HepG2 (cell line): ENCODE results near the gene ZKSCAN1. TPM values are rescaled to one million over a fixed set of nuclear protein-coding genes. Genes with fewer than 3 reads are reported as not detected.
"Not testable (repeated sequence)": the region's sequence is repeated elsewhere in the genome, so short reads cannot be mapped to it uniquely, and the experiment has no call there.

Source experiments
- ATAC-seq: fragments of 200-7000 bp; cut with Tn5 transposase; 3 replicates; pipeline ENCODE4 v1.9.1; 2020; ENCODE audit warnings: mild to moderate bottlenecking, moderate library complexity
- BruUV-seq: library from RNA; stranded (reverse); fragments of 400-500 nt; replicated peaks from 2 replicates; lab custom pipeline; 2021; lab: Mats Ljungman, UMichigan
- CTCF ChIA-PET: fragments of 300-600 bp; formaldehyde crosslinking; extraction: SDS; loops from one replicate; lab custom pipeline; 2021; ENCODE audit warnings: low total read pairs, inconsistent platforms, low intra/inter-chr PET ratio; lab: Yijun Ruan, JAX
- POLR2A ChIA-PET: fragments of 350-600 bp; sonication (Branson Sonifier 250); formaldehyde crosslinking; loops from one replicate; lab custom pipeline; 2020; ENCODE audit warnings: antibody characterized with exemption, inconsistent platforms; lab: Yijun Ruan, JAX
- DNase-seq: peaks from one replicate; pipeline ENCODE4 v3.0.0-alpha.2; 2015; ENCODE audit warnings: low spot score
- FAIRE-seq: peaks from 3 replicates; lab custom pipeline; 2011; peaks lifted over from hg19 to GRCh38; lab: Jason Lieb, UNC
- H2AFZ ChIP-seq: one replicate; pipeline ENCODE4 v1.6.1; 2011; ENCODE audit warnings: low read length, inconsistent platforms
- H3K27ac ChIP-seq: fragments of 300-600 bp; 3 replicates; pipeline ENCODE4 v1.8.0; 2011; ENCODE audit warnings: mixed run types, mild to moderate bottlenecking, mixed read lengths, low read length, inconsistent platforms; ENCODE audit not compliant: insufficient read depth; ENCODE audit errors: extremely low read length
- H3K27me3 ChIP-seq, 2 experiments: fragments of 200-600 bp in 1 of 2; 2 replicates in 1 of 2; 3 replicates in 1 of 2; pipeline versions ENCODE4 v1.6.0 to v1.8.0; 2011; ENCODE audit warnings: low read length in 2 of 2, mild to moderate bottlenecking in 2 of 2, moderate library complexity in 2 of 2, inconsistent platforms in 1 of 2; ENCODE audit not compliant: insufficient read depth in 2 of 2, control insufficient read depth in 1 of 2
- H3K36me3 ChIP-seq, 2 experiments: fragments of 200-600 bp in 1 of 2; replicated peaks in 1 of 2; 2 replicates in 1 of 2; 3 replicates in 1 of 2; pipeline versions ENCODE4 v1.5.1 to v1.8.0; 2011; ENCODE audit warnings: low read length in 2 of 2, inconsistent platforms in 1 of 2; ENCODE audit not compliant: insufficient read depth in 2 of 2, control insufficient read depth in 1 of 2
- H3K4me1 ChIP-seq: 2 replicates; pipeline ENCODE4 v1.5.1; 2012; ENCODE audit warnings: low read length, inconsistent platforms; ENCODE audit not compliant: insufficient read depth
- H3K4me2 ChIP-seq: 2 replicates; pipeline ENCODE4 v1.6.0; 2011; ENCODE audit warnings: low read depth, low read length, inconsistent platforms
- H3K4me3 ChIP-seq, 3 experiments: fragments of 200-600 bp in 1 of 3; sonication (generic), shearing (Covaris generic) in 1 of 3; replicated peaks in 1 of 3; 2 replicates each; pipeline ENCODE4 v1.5.1; 2011 to 2016; ENCODE audit warnings: low read length in 3 of 3, inconsistent platforms in 2 of 3, low read depth in 2 of 3, mild to moderate bottlenecking in 2 of 3, control low read depth in 1 of 3, mixed read lengths in 1 of 3; ENCODE audit not compliant: insufficient read depth in 1 of 3
- H3K79me2 ChIP-seq: one replicate; pipeline ENCODE4 v1.6.1; 2011; ENCODE audit warnings: low read length, inconsistent platforms; ENCODE audit not compliant: insufficient read depth
- H3K9ac ChIP-seq: 2 replicates; pipeline ENCODE4 v1.6.0; 2011; ENCODE audit warnings: mild to moderate bottlenecking, low read depth, low read length, inconsistent platforms; ENCODE audit not compliant: insufficient read depth
- H3K9me3 ChIP-seq: 2 replicates; pipeline ENCODE4 v1.5.1; 2012; ENCODE audit warnings: mild to moderate bottlenecking, low read length
- H4K20me1 ChIP-seq: 2 replicates; pipeline ENCODE4 v1.6.0; 2011; ENCODE audit warnings: inconsistent platforms, mild to moderate bottlenecking, low read length, moderate library complexity; ENCODE audit not compliant: insufficient read depth
- ATM ChIP-seq: fragments of 450-650 bp; IDR thresholded peaks from 2 replicates; pipeline ENCODE4 v1.7.1; 2017; ENCODE audit warnings: mild to moderate bottlenecking, borderline replicate concordance
- HDAC2 ChIP-seq: sonication (generic); formaldehyde crosslinking; IDR thresholded peaks from 2 replicates; pipeline ENCODE4 v1.4.0; 2020; ENCODE audit warnings: missing genetic modification reagents
- HOXA5 ChIP-seq: sonication (generic); formaldehyde crosslinking; IDR thresholded peaks from 2 replicates; pipeline ENCODE4 v1.4.0; 2020; ENCODE audit warnings: missing genetic modification reagents
- ZNF24 ChIP-seq: fragments of 450-650 bp; IDR thresholded peaks from 2 replicates; pipeline ENCODE4 v1.6.1; 2017; ENCODE audit warnings: antibody characterized with exemption, mild to moderate bottlenecking
- ZNF577 ChIP-seq: sonication (generic); formaldehyde crosslinking; IDR thresholded peaks from 2 replicates; pipeline ENCODE4 v1.4.0; 2020; ENCODE audit warnings: mild to moderate bottlenecking, low read depth, missing genetic modification reagents, borderline replicate concordance
- WGBS: methylation state at CpG from one replicate; pipeline ENCODE4 v1.1.6; 2017; ENCODE audit warnings: low lambda C conversion rate; 5-methylcytosine and 5-hydroxymethylcytosine counted together
- in situ Hi-C: cut with HindIII; loops from 2 replicates; pipeline ENCODE4 v1.10.0; 2017; ENCODE audit warnings: low pct_unique_long_range_greater_than_20kb; ENCODE audit not compliant: extremely low pct_ligation_motif_present
- intact Hi-C: fragments of 100-400 bp; cut with micrococcal nuclease; formaldehyde crosslinking; loops from one replicate; pipeline ENCODE4 v1.10.0; 2022; ENCODE audit not compliant: unreplicated experiment
- polyA plus RNA-seq, 8 experiments: library from polyadenylated mRNA; depleted of rRNA in 3 of 8; stranded (reverse) in 7 of 8; unstranded in 1 of 8; fragments of >200 nt; fragmentation: Illumina TruSeq in 4 of 8; extraction: Trizol in 4 of 8; gene quantifications; 2 replicates each; pipeline versions ENCODE4 v1.2.1 to v1.2.3, GENCODE V29; 2011 to 2016; ENCODE audit warnings: low read depth in 4 of 8, missing spikeins in 1 of 8, mixed read lengths in 1 of 8; ENCODE audit not compliant: insufficient read depth in 1 of 8
- total RNA-seq, 5 experiments: library from RNA; depleted of rRNA; stranded (reverse); fragments of >200 nt; fragmentation: Illumina TruSeq; extraction: Trizol; gene quantifications; 2 replicates each; pipeline ENCODE4 v1.2.3, GENCODE V29; 2016; ENCODE audit warnings: low read depth in 1 of 5

The ZKSCAN1 gene
- total and polyA plus RNA-seq, 2 of the 13 experiments (the other 11 are each of a cell fraction or from before 2014, with no cell fraction given) = 46.4 to 60.6 TPM

DNA sequence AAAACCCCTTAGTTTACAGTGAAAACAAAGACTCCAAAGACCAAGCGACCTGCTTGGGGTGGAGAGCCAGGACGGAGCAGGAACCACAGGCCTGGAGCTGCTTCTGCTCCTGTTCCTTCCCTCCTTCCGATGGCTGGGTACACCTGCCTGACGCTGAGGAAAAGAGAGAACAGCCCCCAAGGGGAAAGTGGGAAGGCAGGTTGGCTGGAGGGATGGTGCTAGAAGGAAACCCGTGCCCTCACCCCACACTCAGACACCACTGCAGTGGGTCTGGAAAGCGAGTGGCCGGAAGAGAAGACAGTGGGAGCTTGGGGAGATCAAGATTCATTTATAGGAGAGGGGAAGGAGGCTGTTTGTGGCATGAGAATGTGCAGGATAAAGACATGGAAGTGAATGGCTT, 34.3 kb upstream of the ZKSCAN1 start:
- Histone ChIP-seq H3K4me1 (peaks cover 41% of the 10 kb centered on the region), H3K4me3 (peak overlapping the region; percentile 40 to 63 (median 55); a peak in 4 of 6 replicates), H3K9ac (peak overlapping the region; percentile 40; the same call in 1 of the 2 replicates), H3K4me2 (peak overlapping the region; percentile 84)
- H3K27ac ChIP-seq, DNase-seq, H3K36me3 ChIP-seq, H2AFZ ChIP-seq, H3K79me2 ChIP-seq, ATAC-seq, H4K20me1 ChIP-seq, H3K9me3 ChIP-seq, CTCF ChIA-PET, FAIRE-seq, intact Hi-C loops, H3K27me3 ChIP-seq: not testable (repeated sequence)
- WGBS = 42% methylated on average over 7 of the region's 7 CpGs
- BruUV-seq = TSS peak; percentile 65
- in situ Hi-C loops = loop anchor here (5.0 kb wide), 1 partner anchor 1306 kb away; no protein-coding TSS in a partner anchor
- POLR2A ChIA-PET = interaction anchor here (0.7 to 2.5 kb wide), 3 partner anchors 8 to 1309 kb away, joined by 3 to 13 read pairs (median 4); partner anchors contain the start of gene TRIM4

DNA sequence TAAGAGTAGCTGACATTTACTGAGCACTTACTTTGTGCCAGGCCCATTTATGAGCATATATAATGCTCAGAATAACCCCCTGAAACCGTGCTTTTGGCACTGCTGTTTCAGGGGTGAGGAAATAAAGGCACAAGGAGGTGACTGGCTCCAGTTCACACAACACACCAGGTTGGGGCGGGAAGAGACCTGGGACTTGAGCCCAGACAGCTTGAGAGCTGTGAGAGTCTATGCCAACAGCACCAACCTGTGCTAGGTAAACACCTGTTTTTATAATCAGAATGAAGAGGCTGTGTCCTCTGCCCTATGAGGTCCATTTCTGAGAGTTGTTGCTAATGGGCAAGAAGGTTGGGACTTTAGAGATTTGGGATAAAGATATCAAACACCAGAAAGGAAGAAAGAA, 30.8 kb upstream of the ZKSCAN1 start:
- Histone ChIP-seq H3K27me3 (no peaks in the 10 kb centered on the region), H3K9me3 (no peaks in the 10 kb centered on the region), H3K36me3 (no peaks in the 10 kb centered on the region; a peak in 1 of 5 replicates), H3K9ac (no peak overlapping the region), H3K27ac (no peak overlapping the region), H4K20me1 (no peaks in the 10 kb centered on the region), H2AFZ (no peak overlapping the region), H3K79me2 (no peaks in the 10 kb centered on the region), H3K4me3 (no peak overlapping the region), H3K4me1 (peaks cover 28% of the 10 kb centered on the region), H3K4me2 (no peak overlapping the region)
- 68% methylated on average over 2 of the region's 2 CpGs for WGBS
- in situ Hi-C loops = loop anchor here (5.0 kb wide), 1 partner anchor 1303 kb away; no protein-coding TSS in a partner anchor
- ATAC-seq (no peak), FAIRE-seq (no peak), DNase-seq (no peak)
- CTCF ChIA-PET = no interaction called here
- TSS peak; percentile 28 for BruUV-seq
- TF ChIP-seq HOXA5 (CRISPR knock-in tag) (no peak), HDAC2 (CRISPR knock-in tag) (no peak), ZNF24 (no peak), ZNF577 (CRISPR knock-in tag) (no peak), ATM (no peak)
- intact Hi-C loops = no loop called here
- POLR2A ChIA-PET = no interaction called here

DNA sequence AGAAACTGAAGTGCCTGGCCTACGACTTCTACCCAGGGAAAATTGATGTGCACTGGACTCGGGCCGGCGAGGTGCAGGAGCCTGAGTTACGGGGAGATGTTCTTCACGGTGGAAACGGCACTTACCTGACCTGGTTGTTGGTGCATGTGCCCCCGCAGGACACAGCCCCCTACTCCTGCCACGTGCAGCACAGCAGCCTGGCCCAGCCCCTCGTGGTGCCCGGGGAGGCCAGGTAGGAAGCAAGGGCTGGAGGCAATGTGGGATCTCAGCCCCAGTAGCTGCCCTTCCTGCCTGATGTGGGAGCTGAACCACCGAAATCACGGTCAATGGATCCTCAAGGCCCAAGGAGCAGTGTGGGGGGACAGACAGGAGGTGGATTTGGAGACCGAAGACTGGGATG, 28.1 kb upstream of the ZKSCAN1 start:
- BruUV-seq, H2AFZ ChIP-seq, H3K27ac ChIP-seq, H3K36me3 ChIP-seq, CTCF ChIA-PET, DNase-seq, H3K4me2 ChIP-seq, H3K27me3 ChIP-seq, ATAC-seq, in situ Hi-C loops, H3K9me3 ChIP-seq, POLR2A ChIA-PET, H4K20me1 ChIP-seq, intact Hi-C loops, H3K79me2 ChIP-seq, FAIRE-seq, H3K9ac ChIP-seq, H3K4me3 ChIP-seq: not testable (repeated sequence)
- H3K4me1 ChIP-seq = peaks cover 33% of the 10 kb centered on the region
- WGBS = 93% methylated on average over 10 of the region's 14 CpGs
